K562 (cell line): ENCODE measurements around the gene C10orf95. TPM values are rescaled to one million over a fixed set of nuclear protein-coding genes. Genes with fewer than 3 reads are reported as not detected.

Experiments
- BRD4 ChIP-seq: fragments of 200-600 bp; sonication (generic); IDR thresholded peaks from 2 replicates; pipeline ENCODE4 v1.6.1; 2017; ENCODE audit warnings: inconsistent platforms
- E2F6 ChIP-seq, 2 experiments: IDR thresholded peaks; 2 replicates each; pipeline ENCODE4 v1.6.1; 2011; ENCODE audit warnings: borderline replicate concordance in 1 of 2, control low read depth in 1 of 2, low read depth in 1 of 2, low read length in 1 of 2, mild to moderate bottlenecking in 1 of 2, mixed read lengths in 1 of 2, moderate library complexity in 1 of 2; ENCODE audit not compliant: insufficient read depth in 1 of 2, insufficient read length in 1 of 2, poor library complexity in 1 of 2, severe bottlenecking in 1 of 2; ENCODE audit errors: extremely low read depth in 1 of 2
- HDAC8 ChIP-seq: fragments of 450-650 bp; IDR thresholded peaks from 2 replicates; pipeline ENCODE4 v1.6.1; 2016; ENCODE audit warnings: mild to moderate bottlenecking, missing genetic modification characterization, moderate library complexity, missing compliant biosample characterization
- HMG20A ChIP-seq: fragments of 450-650 bp; formaldehyde crosslinking; conservative IDR thresholded peaks from 2 replicates; pipeline ENCODE4 v1.4.0; 2020; ENCODE audit warnings: mild to moderate bottlenecking, mixed read lengths
- POLR2AphosphoS5 ChIP-seq: IDR thresholded peaks from 2 replicates; pipeline ENCODE4 v1.6.1; 2011; ENCODE audit warnings: mild to moderate bottlenecking, low read depth, low read length, moderate library complexity; ENCODE audit not compliant: control insufficient read depth, insufficient read depth
- RBFOX2 ChIP-seq: fragments of 200-400 bp; formaldehyde crosslinking; IDR thresholded peaks from 2 replicates; pipeline ENCODE4 v1.6.1; 2017; ENCODE audit warnings: low read depth, mild to moderate bottlenecking, low read length, moderate library complexity
- RBM39 ChIP-seq: fragments of 200-400 bp; formaldehyde crosslinking; optimal IDR thresholded peaks from 2 replicates; pipeline ENCODE3; 2018; ENCODE audit warnings: low read depth, low read length
- RFX1 ChIP-seq: fragments of 450-650 bp; IDR thresholded peaks from 2 replicates; pipeline ENCODE4 v1.6.1; 2016; ENCODE audit warnings: mild to moderate bottlenecking, moderate library complexity
- TCF7 ChIP-seq: sonication (generic); IDR thresholded peaks from 2 replicates; pipeline ENCODE4 v1.6.1; 2016; ENCODE audit warnings: antibody characterized with exemption, borderline replicate concordance
- ZNF3 ChIP-seq: fragments of 250-450 bp; sonication (Bioruptor Pico); IDR thresholded peaks from 2 replicates; pipeline ENCODE4 v1.5.0; 2021; ENCODE audit warnings: mild to moderate bottlenecking, moderate library complexity
- polyA plus RNA-seq, 8 experiments: library from polyadenylated mRNA; depleted of rRNA in 4 of 8; stranded (reverse) in 5 of 8; unstranded in 3 of 8; fragments of >200 nt; fragmentation: Nextera tagmentation in 2 of 8; fragmentation: Illumina TruSeq in 1 of 8; extraction: Ambion mirVana in 2 of 8; extraction: Trizol in 1 of 8; gene quantifications; 2 replicates each; pipeline versions ENCODE4 v1.2.1 to v1.2.3, GENCODE V29; 2011 to 2014; ENCODE audit warnings: inconsistent platforms in 1 of 8, missing spikeins in 1 of 8
- total RNA-seq, 7 experiments: library from RNA; depleted of rRNA in 6 of 7; stranded (reverse); fragments of >200 nt in 6 of 7; fragmentation: Illumina TruSeq in 2 of 7; extraction: Trizol in 2 of 7; gene quantifications; 2 replicates each; pipeline versions ENCODE4 v1.2.1 to v1.2.3, GENCODE V29; 2011 to 2021; ENCODE audit warnings: low replicate concordance in 1 of 7
- TF ChIP-seq, protein P1 (sequence below): fragments of 250-450 bp; sonication (Bioruptor Pico); IDR thresholded peaks from 2 replicates; pipeline ENCODE4 v1.5.0; 2021; ENCODE audit warnings: mild to moderate bottlenecking, moderate library complexity
- TF ChIP-seq, protein P2 (sequence below), 2 experiments: IDR thresholded peaks in 1 of 2; conservative IDR thresholded peaks in 1 of 2; 2 replicates each; pipeline ENCODE4 v1.6.1; 2016; ENCODE audit warnings: low read depth in 2 of 2, mild to moderate bottlenecking in 1 of 2, missing compliant biosample characterization in 1 of 2, missing genetic modification characterization in 1 of 2, moderate library complexity in 1 of 2
- TF ChIP-seq, protein P3 (sequence below): sonication (generic); formaldehyde crosslinking; IDR thresholded peaks from 2 replicates; pipeline ENCODE4 v1.9.0; 2022; ENCODE audit warnings: mild to moderate bottlenecking, missing genetic modification reagents
- TF ChIP-seq, protein P4 (sequence below): fragments of 450-650 bp; IDR thresholded peaks from 2 replicates; pipeline ENCODE4 v1.7.1; 2018; ENCODE audit warnings: mild to moderate bottlenecking, low read depth; ENCODE audit not compliant: partially characterized antibody

The C10orf95 gene
- total and polyA plus RNA-seq, 9 of the 15 experiments (the other 6 are each of a cell fraction or from before 2014, with no cell fraction given): 0.03 to 0.41 (median 0.17) TPM; not detected in 1

- TF ChIP-seq, protein P1, sequence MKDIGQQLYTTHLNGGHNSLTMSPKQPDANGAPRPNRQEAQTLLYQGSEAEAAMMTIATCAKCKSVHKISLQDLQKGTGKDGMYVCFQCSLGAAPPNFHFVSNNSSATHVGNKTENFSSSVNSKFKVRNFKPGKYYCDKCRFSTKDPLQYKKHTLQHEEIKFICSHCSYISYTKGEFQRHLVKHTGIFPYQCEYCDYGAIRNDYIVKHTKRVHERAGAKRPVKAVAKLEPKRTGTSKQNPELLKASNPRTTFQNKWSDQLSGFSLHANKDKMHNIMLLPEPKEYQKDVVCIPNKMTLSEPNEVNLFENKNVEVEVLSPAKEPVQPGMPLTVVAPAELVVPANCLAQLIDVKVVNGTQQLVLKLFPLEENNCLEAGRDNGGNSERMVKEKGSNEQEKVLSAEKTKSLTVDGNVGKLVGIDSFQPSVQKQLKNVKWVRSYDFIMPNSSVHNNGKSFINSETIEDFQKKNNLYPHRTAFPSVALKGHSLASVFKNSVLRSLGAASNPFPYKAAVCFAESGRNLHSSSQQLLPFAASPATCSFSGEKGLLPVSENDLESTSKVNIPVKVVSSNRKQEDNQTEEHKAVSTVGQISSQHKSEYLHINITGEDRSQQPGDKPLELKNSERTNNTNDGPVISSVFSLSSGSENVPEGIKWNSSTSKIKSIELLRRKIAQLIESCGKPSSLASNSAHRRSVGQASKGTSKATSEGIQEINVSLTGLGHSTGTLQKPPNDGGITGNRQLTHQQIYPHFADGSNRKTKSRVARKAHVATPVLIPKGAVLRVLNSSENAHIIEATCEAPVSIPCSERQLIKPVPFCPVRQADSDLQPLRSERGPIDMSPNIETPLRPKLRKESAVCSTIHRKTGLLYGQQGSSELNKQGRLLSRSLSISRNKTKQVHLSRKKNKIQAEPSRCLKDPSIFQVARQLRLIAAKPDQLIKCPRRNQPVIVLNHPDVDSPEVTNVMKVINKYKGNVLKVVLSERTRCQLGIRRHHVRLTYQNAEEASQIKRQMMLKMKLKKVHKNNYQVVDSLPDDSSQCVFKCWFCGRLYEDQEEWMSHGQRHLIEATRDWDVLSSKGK: no peak
- TF ChIP-seq RFX1 (no peak), HMG20A (CRISPR knock-in tag) (no peak), RBFOX2 (peak; percentile 72), ZNF3 (CRISPR knock-in tag) (no peak), RBM39 (no peak), E2F6 (IDR thresholded peaks at IDR 0.05; ENCODE audit: borderline replicate concordance in 1 of 2, extremely low read depth in 1 of 2, insufficient read depth in 1 of 2, insufficient read length in 1 of 2, low read depth in 1 of 2, low read length in 1 of 2, poor library complexity in 1 of 2, severe bottlenecking in 1 of 2) (peak; percentile 36 to 53), HDAC8 (tag) (no peak), POLR2AphosphoS5 (0 out of 2 replicates have a peak, but pooled peaks have one; percentile 28), BRD4 (no peak), TCF7 (no peak)
- TF ChIP-seq, protein P2, sequence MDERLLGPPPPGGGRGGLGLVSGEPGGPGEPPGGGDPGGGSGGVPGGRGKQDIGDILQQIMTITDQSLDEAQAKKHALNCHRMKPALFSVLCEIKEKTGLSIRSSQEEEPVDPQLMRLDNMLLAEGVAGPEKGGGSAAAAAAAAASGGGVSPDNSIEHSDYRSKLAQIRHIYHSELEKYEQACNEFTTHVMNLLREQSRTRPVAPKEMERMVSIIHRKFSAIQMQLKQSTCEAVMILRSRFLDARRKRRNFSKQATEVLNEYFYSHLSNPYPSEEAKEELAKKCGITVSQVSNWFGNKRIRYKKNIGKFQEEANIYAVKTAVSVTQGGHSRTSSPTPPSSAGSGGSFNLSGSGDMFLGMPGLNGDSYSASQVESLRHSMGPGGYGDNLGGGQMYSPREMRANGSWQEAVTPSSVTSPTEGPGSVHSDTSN (CRISPR knock-in tag; IDR thresholded peaks at IDR 0.05; ENCODE audit: low read depth): no peak
- TF ChIP-seq, protein P2 (tag; conservative IDR thresholded peaks at IDR 0.05; ENCODE audit: low read depth): no peak
- TF ChIP-seq, protein P3, sequence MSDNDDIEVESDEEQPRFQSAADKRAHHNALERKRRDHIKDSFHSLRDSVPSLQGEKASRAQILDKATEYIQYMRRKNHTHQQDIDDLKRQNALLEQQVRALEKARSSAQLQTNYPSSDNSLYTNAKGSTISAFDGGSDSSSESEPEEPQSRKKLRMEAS (CRISPR knock-in tag): no peak
- TF ChIP-seq, protein P4, sequence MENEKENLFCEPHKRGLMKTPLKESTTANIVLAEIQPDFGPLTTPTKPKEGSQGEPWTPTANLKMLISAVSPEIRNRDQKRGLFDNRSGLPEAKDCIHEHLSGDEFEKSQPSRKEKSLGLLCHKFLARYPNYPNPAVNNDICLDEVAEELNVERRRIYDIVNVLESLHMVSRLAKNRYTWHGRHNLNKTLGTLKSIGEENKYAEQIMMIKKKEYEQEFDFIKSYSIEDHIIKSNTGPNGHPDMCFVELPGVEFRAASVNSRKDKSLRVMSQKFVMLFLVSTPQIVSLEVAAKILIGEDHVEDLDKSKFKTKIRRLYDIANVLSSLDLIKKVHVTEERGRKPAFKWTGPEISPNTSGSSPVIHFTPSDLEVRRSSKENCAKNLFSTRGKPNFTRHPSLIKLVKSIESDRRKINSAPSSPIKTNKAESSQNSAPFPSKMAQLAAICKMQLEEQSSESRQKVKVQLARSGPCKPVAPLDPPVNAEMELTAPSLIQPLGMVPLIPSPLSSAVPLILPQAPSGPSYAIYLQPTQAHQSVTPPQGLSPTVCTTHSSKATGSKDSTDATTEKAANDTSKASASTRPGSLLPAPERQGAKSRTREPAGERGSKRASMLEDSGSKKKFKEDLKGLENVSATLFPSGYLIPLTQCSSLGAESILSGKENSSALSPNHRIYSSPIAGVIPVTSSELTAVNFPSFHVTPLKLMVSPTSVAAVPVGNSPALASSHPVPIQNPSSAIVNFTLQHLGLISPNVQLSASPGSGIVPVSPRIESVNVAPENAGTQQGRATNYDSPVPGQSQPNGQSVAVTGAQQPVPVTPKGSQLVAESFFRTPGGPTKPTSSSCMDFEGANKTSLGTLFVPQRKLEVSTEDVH: no peak
Observed at GRCh38 chr10:102421757-102422512, 29.4 kb downstream of the C10orf95 start (continued).
